NCI-H345 (cell line): Measurements from ENCODE around the gene CYP2J2.
"Not testable (repeated sequence)": the region's sequence is repeated elsewhere in the genome, so short reads cannot be mapped to it uniquely, and the experiment has no call there.

Experiments used
- DNase-seq: peaks from one replicate; lab custom pipeline; 2025; lab: John Stamatoyannopoulos, UW

CYP2J2 gene

DNA sequence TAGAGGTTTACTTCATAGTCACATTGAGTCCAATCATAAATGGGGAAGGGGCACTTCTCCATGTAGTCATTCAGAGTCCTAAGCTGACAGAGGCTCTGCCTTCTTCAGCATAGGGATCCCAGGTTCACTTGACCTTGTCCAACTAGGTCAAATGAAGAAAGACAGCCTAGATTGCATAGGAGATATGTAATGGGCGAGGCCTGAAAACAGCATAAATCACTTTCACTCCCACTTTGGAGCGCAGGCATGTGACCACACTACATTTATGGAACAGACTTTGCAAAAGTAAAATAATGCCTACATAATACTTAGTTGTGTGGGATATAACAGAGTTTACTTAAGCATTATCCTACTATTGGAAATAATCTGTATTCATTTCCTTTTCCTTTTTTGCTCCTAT is 60.1 kb downstream of the CYP2J2 start:
- no peak for DNase-seq

DNA sequence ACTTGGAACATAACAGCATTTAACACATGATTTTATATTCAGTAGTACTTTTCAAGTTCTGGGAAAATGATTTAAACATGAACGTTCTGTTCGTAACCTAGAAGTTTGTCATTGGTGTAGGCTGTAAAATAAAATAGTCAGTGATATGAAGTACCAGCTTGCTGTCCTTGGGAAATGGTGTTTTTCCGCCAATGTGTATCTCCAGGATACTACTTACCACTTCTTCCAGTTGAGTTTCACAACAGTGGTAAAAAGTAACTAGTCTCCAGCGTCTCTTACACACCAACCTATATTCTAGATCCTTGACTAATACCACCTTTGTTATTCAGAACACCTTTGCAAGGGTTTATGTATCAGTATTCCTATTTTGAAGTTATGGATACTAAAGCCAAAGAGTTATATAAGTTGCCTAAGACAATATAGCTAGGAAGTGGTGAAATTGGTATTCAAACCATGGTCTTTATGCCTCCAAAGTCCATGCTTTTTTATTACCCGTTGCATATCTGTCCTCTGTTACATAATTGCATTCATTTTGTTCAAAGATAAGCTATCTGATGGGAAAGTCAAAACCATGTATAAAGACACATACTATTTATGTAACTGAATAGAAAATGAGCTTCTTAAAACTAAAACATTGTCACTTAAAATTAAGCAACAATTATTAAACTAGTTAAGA is 68.8 kb downstream of the CYP2J2 start:
- no peak for DNase-seq

DNA sequence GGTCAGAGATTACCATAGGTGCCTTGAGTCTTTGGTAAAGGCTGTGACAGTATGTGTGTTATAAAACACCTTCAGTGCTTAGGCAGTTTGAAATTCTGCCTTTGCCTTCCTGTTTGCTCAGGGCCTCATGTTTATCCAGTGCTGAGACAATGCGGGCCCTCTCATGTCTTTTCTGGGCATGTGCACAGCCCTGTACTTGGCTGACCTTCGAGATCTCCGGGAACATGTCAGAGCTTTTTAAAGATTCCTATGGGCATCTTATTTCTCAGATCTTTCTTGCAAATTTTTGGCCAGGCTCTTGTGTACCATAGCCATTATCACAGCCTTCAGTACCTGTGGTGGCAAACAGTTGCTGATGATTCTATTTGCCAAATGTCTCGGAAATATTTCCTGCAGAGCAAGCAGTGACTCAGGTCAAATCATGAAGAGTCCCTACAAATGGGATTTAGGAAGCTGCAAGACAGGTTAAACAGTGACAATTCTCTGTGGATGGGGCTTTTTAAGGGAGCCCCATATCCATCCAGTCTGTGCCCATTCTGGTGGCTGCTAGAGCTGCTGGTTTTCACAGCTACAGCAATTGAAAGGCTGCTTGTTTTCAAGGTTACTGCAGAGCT is 69.7 kb downstream of the CYP2J2 start:
- no peak for DNase-seq

DNA sequence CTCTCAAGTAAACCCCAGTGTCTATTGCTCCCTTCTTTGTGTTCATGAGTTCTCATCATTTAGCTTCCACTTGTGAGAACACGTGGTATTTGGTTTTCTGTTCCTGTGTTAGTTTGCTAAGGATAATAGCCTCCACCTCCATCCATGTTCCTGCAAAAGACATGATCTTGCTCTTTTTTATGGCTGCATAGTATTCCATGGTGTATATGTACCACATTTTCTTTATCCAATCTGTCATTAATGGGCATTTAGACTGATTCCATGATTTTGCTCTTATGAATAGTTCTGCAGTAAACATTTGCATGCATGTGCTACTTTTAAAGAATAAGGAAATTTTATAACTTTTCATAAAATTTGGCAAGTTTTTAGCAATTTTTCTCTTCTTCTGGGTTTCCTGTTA is 71.3 kb downstream of the CYP2J2 start:
- DNase-seq, result not testable (repeated sequence)

DNA sequence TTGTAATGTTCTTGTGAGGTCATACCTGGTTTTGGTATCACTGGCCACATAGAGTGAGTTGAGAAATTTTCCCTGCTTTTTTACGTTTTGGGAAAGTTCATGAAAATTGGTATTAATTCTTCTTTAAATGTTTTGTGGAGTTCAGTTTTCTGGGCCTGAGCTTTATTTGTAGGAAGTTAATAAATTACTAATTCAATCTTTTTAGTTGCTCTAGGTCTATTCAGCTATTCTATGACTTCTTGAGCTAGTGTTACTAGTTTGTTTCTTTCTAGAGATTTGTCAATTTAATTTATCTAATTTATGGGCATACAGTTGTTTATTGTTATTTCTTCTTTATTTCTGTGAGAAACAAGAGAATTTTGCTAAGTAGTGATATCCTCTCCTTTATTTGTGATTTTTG is 74.5 kb downstream of the CYP2J2 start:
- DNase-seq, result no peak

DNA sequence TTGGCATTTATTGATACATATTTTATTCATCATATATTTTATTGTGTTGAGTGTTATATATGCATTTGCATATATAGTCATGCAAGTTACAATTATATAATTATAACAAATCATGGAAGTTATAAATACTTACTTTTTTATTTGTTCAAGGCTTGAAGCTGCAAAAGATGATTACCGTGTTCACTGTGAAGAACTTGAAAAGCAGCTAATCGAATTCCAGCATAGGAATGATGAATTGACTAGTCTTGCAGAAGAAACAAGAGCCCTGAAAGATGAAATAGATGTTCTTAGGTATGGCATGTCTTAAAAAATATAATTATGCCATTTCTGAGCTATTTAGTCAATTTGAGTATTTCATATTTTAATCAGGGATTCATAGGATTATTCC is 79.7 kb downstream of the CYP2J2 start:
- no peak for DNase-seq

DNA sequence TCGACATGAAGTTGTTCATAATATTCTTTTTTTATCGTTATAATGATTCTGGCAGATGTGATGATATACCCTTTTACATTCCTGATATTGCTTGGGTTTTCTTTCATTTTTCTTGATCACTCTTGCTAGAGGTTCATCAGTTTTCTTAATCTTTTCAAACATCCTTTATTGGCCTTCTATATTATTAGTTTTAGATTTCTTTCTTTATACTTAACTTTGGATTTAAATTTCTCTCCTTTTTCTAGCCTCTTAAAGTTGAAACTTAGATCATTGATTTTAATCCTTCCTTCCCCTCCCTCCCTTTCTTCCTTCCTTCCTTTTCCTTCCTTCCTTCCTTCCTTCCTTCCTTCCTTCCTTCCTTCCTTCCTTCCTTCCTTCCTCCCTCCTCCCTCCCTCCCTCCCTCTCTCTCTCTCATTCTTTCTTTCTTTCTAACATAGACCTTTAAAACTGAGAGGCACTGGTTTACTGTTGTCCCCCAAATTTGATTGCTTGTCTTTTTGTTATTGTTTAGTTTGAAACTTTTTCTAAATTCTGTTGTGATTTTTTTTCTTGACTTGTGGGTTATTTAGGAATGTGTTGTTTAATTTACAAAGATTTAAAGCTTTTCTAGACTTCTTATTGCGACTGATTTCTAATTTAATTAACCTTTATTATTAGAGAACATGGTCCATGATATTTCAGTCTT is 80.2 kb downstream of the CYP2J2 start:
- DNase-seq, result no peak

DNA sequence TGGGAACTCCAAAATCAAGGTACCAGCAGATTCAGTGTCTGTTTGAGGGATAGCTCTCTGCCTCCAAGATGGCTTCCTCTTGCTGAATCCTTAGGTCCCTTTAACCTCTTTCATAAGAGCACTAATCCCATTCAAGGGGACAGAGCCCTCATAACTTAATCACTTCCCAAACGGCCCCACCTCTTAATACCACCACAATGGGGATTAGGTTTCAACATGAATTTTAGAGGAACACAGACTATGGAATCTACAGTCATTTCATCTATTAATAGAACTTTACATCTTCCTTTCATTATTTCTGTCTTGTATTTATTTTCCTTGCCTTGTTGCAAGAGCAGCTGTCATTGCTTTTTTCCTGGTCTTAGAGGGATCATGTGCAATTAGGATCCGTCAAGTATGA is 81.5 kb downstream of the CYP2J2 start:
- no peak for DNase-seq
